Daoy (cell line): ENCODE measurements around the gene C4A. TPM values are rescaled to one million over a fixed set of nuclear protein-coding genes. Genes with fewer than 3 reads are reported as not detected.
"Not testable (repeated sequence)": the region's sequence is repeated elsewhere in the genome, so short reads cannot be mapped to it uniquely, and the experiment has no call there.

ENCODE experiments used
- DNase-seq: peaks from one replicate; pipeline ENCODE4 v3.0.0-alpha.2; 2015; ENCODE audit warnings: low read depth
- total RNA-seq: library from RNA; depleted of rRNA; stranded (reverse); fragments of >200 nt; shearing (Covaris generic); gene quantifications from 2 replicates; pipeline ENCODE4 v1.2.3, GENCODE V29; 2014

Gene C4A
- total RNA-seq, 1 experiment from 2014 or later: 3.2 TPM

GRCh38 chr6:32028631-32029030, 46.8 kb downstream of the C4A start:
- DNase-seq: not testable (repeated sequence)

DNA sequence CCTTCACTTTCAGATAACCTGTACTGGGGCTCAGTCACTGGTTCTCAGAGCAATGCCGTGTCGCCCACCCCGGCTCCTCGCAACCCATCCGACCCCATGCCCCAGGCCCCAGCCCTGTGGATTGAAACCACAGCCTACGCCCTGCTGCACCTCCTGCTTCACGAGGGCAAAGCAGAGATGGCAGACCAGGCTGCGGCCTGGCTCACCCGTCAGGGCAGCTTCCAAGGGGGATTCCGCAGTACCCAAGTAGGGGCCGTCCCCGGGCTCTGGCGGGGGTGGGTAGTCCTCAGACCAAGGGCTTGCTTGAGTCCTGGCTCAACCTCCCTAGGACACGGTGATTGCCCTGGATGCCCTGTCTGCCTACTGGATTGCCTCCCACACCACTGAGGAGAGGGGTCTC, 47.7 kb downstream of the C4A start:
- not testable (repeated sequence) for DNase-seq

- DNase-seq: not testable (repeated sequence)
Measured at GRCh38 chr6:32035283-32036013, 53.6 kb downstream of the C4A start.

- not testable (repeated sequence) for DNase-seq
Measured at GRCh38 chr6:32037136-32037535, 55.3 kb downstream of the C4A start.

DNA sequence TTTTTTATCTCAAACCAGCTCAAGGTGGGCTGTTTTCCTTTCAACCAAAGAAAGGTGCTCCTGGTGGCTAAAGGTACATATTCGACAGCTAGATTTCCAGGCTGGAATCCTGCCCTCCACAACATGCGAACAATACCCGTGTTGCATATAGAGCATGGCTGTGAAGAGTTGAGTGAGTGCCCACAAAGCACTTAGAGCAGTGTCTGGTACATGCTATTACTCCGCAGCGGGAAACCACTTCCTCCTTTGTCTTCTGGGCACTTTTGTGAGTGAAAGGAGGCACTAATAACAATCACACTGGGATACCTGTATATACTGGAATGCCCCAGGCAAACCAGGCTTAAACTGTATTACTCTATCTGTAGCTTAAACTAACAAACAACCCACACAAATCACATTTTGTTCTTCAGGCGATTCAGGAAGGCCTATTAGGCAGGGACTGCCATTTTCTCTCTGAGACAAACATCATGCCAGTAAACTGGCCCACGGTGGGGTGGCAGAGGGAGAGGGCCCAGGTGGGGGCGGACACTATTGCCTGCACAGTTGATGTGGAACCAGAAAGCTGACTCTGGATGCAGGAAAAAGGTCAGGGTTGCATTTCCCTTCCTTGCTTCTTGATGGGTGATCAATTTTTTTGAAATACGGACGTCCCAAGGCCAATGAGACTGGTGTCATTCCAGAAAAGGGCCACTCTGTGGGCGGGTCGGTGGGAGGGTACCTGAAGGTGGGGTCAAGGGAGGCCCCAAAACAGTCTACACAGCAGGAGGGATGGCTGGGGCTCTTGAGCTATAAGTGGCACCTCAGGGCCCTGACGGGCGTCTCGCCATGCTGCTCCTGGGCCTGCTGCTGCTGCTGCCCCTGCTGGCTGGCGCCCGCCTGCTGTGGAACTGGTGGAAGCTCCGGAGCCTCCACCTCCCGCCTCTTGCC, 56.0 kb downstream of the C4A start, which contains the start of gene CYP21A2:
Gene CYP21A2 (plus strand): TSS at position 818 of the 927 bp plus-strand sequence. CDS start 8 bp downstream, at position 826.
- DNase-seq: not testable (repeated sequence)

DNA sequence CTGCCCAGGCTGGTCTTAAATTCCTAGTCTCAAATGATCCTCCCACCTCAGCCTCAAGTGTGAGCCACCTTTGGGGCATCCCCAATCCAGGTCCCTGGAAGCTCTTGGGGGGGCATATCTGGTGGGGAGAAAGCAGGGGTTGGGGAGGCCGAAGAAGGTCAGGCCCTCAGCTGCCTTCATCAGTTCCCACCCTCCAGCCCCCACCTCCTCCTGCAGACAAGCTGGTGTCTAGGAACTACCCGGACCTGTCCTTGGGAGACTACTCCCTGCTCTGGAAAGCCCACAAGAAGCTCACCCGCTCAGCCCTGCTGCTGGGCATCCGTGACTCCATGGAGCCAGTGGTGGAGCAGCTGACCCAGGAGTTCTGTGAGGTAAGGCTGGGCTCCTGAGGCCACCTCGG, 57.0 kb downstream of the C4A start:
- not testable (repeated sequence) for DNase-seq

DNA sequence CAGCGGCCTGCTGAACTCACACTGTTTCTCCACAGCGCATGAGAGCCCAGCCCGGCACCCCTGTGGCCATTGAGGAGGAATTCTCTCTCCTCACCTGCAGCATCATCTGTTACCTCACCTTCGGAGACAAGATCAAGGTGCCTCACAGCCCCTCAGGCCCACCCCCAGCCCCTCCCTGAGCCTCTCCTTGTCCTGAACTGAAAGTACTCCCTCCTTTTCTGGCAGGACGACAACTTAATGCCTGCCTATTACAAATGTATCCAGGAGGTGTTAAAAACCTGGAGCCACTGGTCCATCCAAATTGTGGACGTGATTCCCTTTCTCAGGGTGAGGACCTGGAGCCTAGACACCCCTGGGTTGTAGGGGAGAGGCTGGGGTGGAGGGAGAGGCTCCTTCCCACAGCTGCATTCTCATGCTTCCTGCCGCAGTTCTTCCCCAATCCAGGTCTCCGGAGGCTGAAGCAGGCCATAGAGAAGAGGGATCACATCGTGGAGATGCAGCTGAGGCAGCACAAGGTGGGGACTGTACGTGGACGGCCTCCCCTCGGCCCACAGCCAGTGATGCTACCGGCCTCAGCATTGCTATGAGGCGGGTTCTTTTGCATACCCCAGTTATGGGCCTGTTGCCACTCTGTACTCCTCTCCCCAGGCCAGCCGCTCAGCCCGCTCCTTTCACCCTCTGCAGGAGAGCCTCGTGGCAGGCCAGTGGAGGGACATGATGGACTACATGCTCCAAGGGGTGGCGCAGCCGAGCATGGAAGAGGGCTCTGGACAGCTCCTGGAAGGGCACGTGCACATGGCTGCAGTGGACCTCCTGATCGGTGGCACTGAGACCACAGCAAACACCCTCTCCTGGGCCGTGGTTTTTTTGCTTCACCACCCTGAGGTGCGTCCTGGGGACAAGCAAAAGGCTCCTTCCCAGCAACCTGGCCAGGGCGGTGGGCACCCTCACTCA, 57.7 kb downstream of the C4A start:
- not testable (repeated sequence) for DNase-seq

DNA sequence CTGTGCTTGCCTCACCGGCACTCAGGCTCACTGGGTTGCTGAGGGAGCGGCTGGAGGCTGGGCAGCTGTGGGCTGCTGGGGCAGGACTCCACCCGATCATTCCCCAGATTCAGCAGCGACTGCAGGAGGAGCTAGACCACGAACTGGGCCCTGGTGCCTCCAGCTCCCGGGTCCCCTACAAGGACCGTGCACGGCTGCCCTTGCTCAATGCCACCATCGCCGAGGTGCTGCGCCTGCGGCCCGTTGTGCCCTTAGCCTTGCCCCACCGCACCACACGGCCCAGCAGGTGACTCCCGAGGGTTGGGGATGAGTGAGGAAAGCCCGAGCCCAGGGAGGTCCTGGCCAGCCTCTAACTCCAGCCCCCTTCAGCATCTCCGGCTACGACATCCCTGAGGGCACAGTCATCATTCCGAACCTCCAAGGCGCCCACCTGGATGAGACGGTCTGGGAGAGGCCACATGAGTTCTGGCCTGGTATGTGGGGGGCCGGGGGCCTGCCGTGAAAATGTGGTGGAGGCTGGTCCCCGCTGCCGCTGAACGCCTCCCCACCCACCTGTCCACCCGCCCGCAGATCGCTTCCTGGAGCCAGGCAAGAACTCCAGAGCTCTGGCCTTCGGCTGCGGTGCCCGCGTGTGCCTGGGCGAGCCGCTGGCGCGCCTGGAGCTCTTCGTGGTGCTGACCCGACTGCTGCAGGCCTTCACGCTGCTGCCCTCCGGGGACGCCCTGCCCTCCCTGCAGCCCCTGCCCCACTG, 58.6 kb downstream of the C4A start:
- DNase-seq: not testable (repeated sequence)

DNA sequence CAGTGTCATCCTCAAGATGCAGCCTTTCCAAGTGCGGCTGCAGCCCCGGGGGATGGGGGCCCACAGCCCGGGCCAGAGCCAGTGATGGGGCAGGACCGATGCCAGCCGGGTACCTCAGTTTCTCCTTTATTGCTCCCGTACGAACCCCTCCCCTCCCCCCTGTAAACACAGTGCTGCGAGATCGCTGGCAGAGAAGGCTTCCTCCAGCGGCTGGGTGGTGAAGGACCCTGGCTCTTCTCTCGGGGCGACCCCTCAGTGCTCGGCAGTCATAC, 59.1 kb downstream of the C4A start:
- DNase-seq: not testable (repeated sequence)

DNA sequence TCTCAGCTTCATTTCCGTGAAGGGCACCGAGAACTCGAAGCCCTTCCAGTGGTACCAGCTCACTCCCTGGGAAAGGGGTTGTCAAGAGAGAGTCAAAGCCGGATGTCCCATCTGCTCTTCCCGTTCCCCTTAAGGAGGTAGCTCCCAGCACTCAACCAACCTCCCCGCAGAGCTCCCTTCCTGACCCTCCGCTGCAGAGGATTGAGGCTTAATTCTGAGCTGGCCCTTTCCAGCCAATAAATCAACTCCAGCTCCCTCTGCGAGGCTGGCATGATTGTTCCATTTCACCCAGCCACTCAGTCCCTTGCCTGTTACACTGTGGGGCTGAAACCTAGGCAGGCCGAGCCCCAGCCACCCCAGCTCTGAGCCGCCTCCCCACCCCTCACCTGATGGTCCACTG, 59.5 kb downstream of the C4A start:
- not testable (repeated sequence) for DNase-seq

DNA sequence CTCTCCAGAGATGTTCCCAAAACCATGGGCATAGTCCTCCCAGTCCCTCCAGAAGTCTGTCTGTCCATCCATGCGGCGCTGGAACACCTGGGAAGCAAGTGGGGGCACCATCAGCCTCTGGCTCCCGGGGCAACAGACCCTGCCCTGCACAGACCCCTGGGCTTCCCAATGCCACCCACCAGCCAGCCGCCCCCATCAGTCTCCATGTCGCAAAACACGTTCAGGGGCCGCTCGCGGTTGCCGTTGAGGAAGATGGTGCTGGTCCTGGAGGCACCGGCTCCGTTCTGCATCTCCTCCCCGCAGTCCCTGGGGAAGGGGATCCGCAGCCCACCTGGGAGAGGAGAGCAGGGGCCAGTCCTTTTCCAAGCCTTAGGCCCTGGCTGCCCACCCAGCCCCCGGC, 60.4 kb downstream of the C4A start:
- DNase-seq: not testable (repeated sequence)

GRCh38 chr6:32043589-32044380, 61.9 kb downstream of the C4A start:
- DNase-seq: not testable (repeated sequence)

GRCh38 chr6:32044916-32045315, 63.1 kb downstream of the C4A start:
- not testable (repeated sequence) for DNase-seq

GRCh38 chr6:32045811-32046449, 64.1 kb downstream of the C4A start:
- no peak for DNase-seq

DNA sequence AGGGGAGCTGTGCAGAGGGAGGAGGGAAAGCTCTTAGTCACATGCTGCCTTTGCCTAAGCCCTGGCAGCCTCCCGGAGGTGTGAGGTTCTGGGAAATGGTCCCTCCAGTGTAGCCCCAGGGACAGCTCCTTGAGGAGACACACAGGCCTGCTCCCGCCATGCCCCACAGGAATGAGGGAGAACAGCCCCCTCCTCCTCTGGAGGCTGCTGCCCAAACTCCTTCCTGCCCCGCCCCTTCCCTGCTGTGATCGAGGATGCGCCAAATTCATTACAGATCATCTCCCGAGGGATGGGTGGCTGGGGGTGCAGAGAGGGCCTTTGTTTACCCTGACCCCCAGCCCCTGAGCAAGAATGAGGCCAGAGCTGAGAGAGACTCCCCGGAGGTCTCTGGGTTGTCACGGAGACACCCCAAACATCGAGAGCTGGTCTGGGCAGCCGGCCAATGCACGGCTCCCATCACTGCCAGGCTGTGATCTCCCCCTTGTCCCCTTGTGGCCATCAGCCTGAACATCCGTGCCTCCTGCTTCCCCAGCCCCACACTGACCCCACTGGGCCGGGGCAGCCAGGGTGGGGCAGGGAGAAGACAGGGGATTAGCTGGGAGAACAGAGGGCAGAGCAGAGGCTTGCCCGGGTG, 64.7 kb downstream of the C4A start:
- peak; percentile 56 for DNase-seq

GRCh38 chr6:32047084-32047478, 65.2 kb downstream of the C4A start:
- DNase-seq: peak; percentile 37

- DNase-seq: no peak
Measured at GRCh38 chr6:32047539-32047854, 65.6 kb downstream of the C4A start.

GRCh38 chr6:32047855-32048766, 66.3 kb downstream of the C4A start:
- peak; percentile 72 for DNase-seq
